ENCODE data around the gene SPEM3. TPM values are rescaled to one million over a fixed set of nuclear protein-coding genes. Genes with fewer than 3 reads are reported as not detected.

Gene SPEM3
- total and polyA plus RNA-seq, 10 of the 15 experiments (the other 5 are each of a cell fraction or from before 2014, with no cell fraction given): not detected

DNA sequence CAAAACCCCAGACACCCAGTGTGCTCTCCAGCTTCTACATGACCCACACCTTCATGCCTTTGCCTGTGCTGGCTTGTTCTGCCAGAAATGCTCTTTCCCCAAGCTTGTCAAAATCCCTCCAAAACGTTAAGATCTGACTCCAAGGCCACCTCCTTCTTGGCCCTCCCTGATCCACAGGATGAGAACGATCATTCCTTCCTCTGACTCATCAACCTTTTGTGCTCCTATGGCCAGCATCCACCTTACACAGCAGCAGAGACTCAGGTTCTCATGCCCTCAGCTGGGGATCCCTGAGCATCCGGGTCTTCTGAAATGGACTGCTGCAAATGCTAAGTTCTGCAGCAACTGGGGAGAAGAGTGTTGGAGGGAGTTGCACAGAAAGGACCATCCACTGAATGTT, 47.8 kb downstream of the SPEM3 start:
- RAD21 ChIA-PET (ENCODE audit: unreplicated experiment): interaction anchor here (0.7 to 1.6 kb wide), 4 partner anchors 33 to 114 kb away, joined by 3 to 5 read pairs (median 3); no protein-coding TSS in a partner anchor

More for the DNA sequence above, 47.8 kb downstream of the SPEM3 start:
- no peak for ATAC-seq
- H3K36me3 ChIP-seq (ENCODE audit: control insufficient read depth in 2 of 2, insufficient read depth in 2 of 2, low read length in 1 of 2): no peaks in the 10 kb centered on the region
- POLR2A ChIA-PET: interaction anchor here (0.5 to 2.1 kb wide), 7 partner anchors 9 to 41 kb away, joined by 3 to 9 read pairs (median 5); partner anchors contain the start of gene TMEM102
- SMC1A ChIA-PET (ENCODE audit: uncharacterized antibody, unreplicated experiment): interaction anchor here (0.9 to 2.0 kb wide), 6 partner anchors 12 to 71 kb away, joined by 3 to 5 read pairs (median 3); partner anchors contain the start of gene TMEM102
- H3K9ac ChIP-seq (ENCODE audit: control insufficient read depth, insufficient read depth, low read length): no peak overlapping the region
- FAIRE-seq: no peak
- intact Hi-C loops (cut with micrococcal nuclease; ENCODE audit: unreplicated experiment): no loop called here
- H3K27me3 ChIP-seq (replicated peaks in 1 of 2; ENCODE audit: control insufficient read depth in 2 of 2, insufficient read depth in 2 of 2, low read length in 1 of 2): no peaks in the 10 kb centered on the region
- DNase-seq (ENCODE audit: low read depth, low spot score): no peak
- H3K27ac ChIP-seq (ENCODE audit: control insufficient read depth, insufficient read depth): no peak overlapping the region
- BruUV-seq (replicated peaks): no TSS peak
- peaks cover 31% of the 10 kb centered on the region for H3K79me2 ChIP-seq (ENCODE audit: control insufficient read depth, insufficient read depth, low read length)
- 48% methylated on average over 3 of the region's 3 CpGs for WGBS (ENCODE audit: insufficient coverage, insufficient replicate concordance, low lambda C conversion rate, missing lambda C conversion rate)
- H3K9me3 ChIP-seq (replicated peaks; ENCODE audit: control insufficient read depth, insufficient read depth, low read length): no peaks in the 10 kb centered on the region
- TF ChIP-seq, protein P1, sequence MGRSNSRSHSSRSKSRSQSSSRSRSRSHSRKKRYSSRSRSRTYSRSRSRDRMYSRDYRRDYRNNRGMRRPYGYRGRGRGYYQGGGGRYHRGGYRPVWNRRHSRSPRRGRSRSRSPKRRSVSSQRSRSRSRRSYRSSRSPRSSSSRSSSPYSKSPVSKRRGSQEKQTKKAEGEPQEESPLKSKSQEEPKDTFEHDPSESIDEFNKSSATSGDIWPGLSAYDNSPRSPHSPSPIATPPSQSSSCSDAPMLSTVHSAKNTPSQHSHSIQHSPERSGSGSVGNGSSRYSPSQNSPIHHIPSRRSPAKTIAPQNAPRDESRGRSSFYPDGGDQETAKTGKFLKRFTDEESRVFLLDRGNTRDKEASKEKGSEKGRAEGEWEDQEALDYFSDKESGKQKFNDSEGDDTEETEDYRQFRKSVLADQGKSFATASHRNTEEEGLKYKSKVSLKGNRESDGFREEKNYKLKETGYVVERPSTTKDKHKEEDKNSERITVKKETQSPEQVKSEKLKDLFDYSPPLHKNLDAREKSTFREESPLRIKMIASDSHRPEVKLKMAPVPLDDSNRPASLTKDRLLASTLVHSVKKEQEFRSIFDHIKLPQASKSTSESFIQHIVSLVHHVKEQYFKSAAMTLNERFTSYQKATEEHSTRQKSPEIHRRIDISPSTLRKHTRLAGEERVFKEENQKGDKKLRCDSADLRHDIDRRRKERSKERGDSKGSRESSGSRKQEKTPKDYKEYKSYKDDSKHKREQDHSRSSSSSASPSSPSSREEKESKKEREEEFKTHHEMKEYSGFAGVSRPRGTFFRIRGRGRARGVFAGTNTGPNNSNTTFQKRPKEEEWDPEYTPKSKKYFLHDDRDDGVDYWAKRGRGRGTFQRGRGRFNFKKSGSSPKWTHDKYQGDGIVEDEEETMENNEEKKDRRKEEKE (IDR thresholded peaks at IDR 0.05): no peak
- TF ChIP-seq NR2C1 (IDR thresholded peaks at IDR 0.05) (no peak), BCL3 (IDR thresholded peaks at IDR 0.05; ENCODE audit: borderline replicate concordance, insufficient read depth, low read depth, low read length, poor library complexity, severe bottlenecking) (no peak), JUNB (IDR thresholded peaks at IDR 0.05) (no peak), IKZF2 (IDR thresholded peaks at IDR 0.05) (no peak), KDM1A (IDR thresholded peaks at IDR 0.05; ENCODE audit: borderline replicate concordance) (no peak), ETV6 (conservative IDR thresholded peaks at IDR 0.05 in 1 of 2, IDR thresholded peaks at IDR 0.05 in 1 of 2; ENCODE audit: borderline replicate concordance in 1 of 2, low read depth in 1 of 2) (no peak), TAF1 (IDR thresholded peaks at IDR 0.05; ENCODE audit: borderline replicate concordance, low read depth, low read length) (no peak), SRF (IDR thresholded peaks at IDR 0.05; ENCODE audit: low read depth in 2 of 2, low read length in 2 of 2) (no peak), BMI1 (IDR thresholded peaks at IDR 0.05; ENCODE audit: borderline replicate concordance) (no peak), NFYA (IDR thresholded peaks at IDR 0.05; ENCODE audit: borderline replicate concordance, low read depth, low read length) (no peak)
- TF ChIP-seq, protein P2, sequence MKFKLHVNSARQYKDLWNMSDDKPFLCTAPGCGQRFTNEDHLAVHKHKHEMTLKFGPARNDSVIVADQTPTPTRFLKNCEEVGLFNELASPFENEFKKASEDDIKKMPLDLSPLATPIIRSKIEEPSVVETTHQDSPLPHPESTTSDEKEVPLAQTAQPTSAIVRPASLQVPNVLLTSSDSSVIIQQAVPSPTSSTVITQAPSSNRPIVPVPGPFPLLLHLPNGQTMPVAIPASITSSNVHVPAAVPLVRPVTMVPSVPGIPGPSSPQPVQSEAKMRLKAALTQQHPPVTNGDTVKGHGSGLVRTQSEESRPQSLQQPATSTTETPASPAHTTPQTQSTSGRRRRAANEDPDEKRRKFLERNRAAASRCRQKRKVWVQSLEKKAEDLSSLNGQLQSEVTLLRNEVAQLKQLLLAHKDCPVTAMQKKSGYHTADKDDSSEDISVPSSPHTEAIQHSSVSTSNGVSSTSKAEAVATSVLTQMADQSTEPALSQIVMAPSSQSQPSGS (IDR thresholded peaks at IDR 0.05; ENCODE audit: low read length): no peak
- TF ChIP-seq, protein P3, sequence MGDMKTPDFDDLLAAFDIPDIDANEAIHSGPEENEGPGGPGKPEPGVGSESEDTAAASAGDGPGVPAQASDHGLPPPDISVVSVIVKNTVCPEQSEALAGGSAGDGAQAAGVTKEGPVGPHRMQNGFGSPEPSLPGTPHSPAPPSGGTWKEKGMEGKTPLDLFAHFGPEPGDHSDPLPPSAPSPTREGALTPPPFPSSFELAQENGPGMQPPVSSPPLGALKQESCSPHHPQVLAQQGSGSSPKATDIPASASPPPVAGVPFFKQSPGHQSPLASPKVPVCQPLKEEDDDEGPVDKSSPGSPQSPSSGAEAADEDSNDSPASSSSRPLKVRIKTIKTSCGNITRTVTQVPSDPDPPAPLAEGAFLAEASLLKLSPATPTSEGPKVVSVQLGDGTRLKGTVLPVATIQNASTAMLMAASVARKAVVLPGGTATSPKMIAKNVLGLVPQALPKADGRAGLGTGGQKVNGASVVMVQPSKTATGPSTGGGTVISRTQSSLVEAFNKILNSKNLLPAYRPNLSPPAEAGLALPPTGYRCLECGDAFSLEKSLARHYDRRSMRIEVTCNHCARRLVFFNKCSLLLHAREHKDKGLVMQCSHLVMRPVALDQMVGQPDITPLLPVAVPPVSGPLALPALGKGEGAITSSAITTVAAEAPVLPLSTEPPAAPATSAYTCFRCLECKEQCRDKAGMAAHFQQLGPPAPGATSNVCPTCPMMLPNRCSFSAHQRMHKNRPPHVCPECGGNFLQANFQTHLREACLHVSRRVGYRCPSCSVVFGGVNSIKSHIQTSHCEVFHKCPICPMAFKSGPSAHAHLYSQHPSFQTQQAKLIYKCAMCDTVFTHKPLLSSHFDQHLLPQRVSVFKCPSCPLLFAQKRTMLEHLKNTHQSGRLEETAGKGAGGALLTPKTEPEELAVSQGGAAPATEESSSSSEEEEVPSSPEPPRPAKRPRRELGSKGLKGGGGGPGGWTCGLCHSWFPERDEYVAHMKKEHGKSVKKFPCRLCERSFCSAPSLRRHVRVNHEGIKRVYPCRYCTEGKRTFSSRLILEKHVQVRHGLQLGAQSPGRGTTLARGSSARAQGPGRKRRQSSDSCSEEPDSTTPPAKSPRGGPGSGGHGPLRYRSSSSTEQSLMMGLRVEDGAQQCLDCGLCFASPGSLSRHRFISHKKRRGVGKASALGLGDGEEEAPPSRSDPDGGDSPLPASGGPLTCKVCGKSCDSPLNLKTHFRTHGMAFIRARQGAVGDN (IDR thresholded peaks at IDR 0.05): no peak
- peaks cover 11% of the 10 kb centered on the region for H3K4me1 ChIP-seq (ENCODE audit: control insufficient read depth, insufficient read depth, low read length)
- in situ Hi-C loops (cut with MboI): no loop called here
- CTCF ChIA-PET: interaction anchor here (0.8 to 6.2 kb wide), 7 partner anchors 9 to 121 kb away, joined by 3 to 17 read pairs (median 4); partner anchors contain the start of genes SENP3 and TMEM102
- H4K20me1 ChIP-seq (ENCODE audit: control insufficient read depth, insufficient read depth): peaks cover 2% of the 10 kb centered on the region; the same call in 1 of the 2 replicates
- H3K4me3 ChIP-seq: no peak overlapping the region
- peak overlapping the region; percentile 87 for H3K4me2 ChIP-seq (ENCODE audit: control insufficient read depth, insufficient read depth)
- no peak overlapping the region for H2AFZ ChIP-seq (ENCODE audit: control insufficient read depth, low read depth, low read length)

All from GM12878 (cell line).